ENCODE measurements around the gene EXPH5.
A peak's percentile ranks its signal among the peaks of the same experiment; 100 is the strongest.

The EXPH5 gene

GRCh38 chr11:108508653-108509593 lies 84.6 kb downstream of the EXPH5 start:
- no peak for DNase-seq

GRCh38 chr11:108501396-108501795 lies 92.2 kb downstream of the EXPH5 start:
- no peak for DNase-seq

GRCh38 chr11:108500721-108501120 lies 92.8 kb downstream of the EXPH5 start:
- no peak for DNase-seq

- no peak for DNase-seq
These were observed 93.4 kb downstream of the EXPH5 start for GRCh38 chr11:108500169-108500568.

GRCh38 chr11:108498816-108499408 lies 94.7 kb downstream of the EXPH5 start:
- DNase-seq: no peak

GRCh38 chr11:108498046-108498815 lies 95.3 kb downstream of the EXPH5 start, which contains the start of gene POGLUT3:
TSS of gene POGLUT3 (minus strand) at chr11:108498384. CDS start at chr11:108498366, 18 bp downstream.
- peak; percentile 53 for DNase-seq

- peak; percentile 77 for DNase-seq
These were observed 96.1 kb downstream of the EXPH5 start for GRCh38 chr11:108497317-108498045.

GRCh38 chr11:108496643-108497256 lies 96.8 kb downstream of the EXPH5 start:
- peak; percentile 13 for DNase-seq

- no peak for DNase-seq
These were observed 98.2 kb downstream of the EXPH5 start for GRCh38 chr11:108495326-108495725.

- DNase-seq: no peak
These were observed 99.4 kb downstream of the EXPH5 start for GRCh38 chr11:108494182-108494581.

GRCh38 chr11:108491936-108492335 lies 101.6 kb downstream of the EXPH5 start:
- DNase-seq: no peak

- no peak for DNase-seq
These were observed 106.7 kb downstream of the EXPH5 start for GRCh38 chr11:108486828-108487227.

- DNase-seq: no peak
These were observed 107.2 kb downstream of the EXPH5 start for GRCh38 chr11:108486331-108486730.

GRCh38 chr11:108483163-108483562 lies 110.4 kb downstream of the EXPH5 start:
- no peak for DNase-seq

GRCh38 chr11:108474664-108475463 lies 118.7 kb downstream of the EXPH5 start:
- DNase-seq: no peak

GRCh38 chr11:108472681-108473080 lies 120.9 kb downstream of the EXPH5 start:
- DNase-seq: no peak

GRCh38 chr11:108468478-108468864 lies 125.1 kb downstream of the EXPH5 start:
- DNase-seq: no peak

- peak; percentile 97 for DNase-seq
These were observed 126.3 kb downstream of the EXPH5 start, which contains the start of gene C11orf65 for GRCh38 chr11:108467091-108467823. TSS of gene C11orf65 (minus strand) at chr11:108467529. CDS start at chr11:108461559, 5,970 bp downstream.

- no peak for DNase-seq
These were observed 127.2 kb downstream of the EXPH5 start for GRCh38 chr11:108466405-108466804.
